SW480 (cell line): ENCODE results near the gene P4HTM.
"Not testable (repeated sequence)": the region's sequence is repeated elsewhere in the genome, so short reads cannot be mapped to it uniquely, and the experiment has no call there.

Experiments used
- DNase-seq: peaks from one replicate; pipeline ENCODE4 v3.0.0-alpha.2; 2016; ENCODE audit warnings: low spot score

P4HTM gene

DNA sequence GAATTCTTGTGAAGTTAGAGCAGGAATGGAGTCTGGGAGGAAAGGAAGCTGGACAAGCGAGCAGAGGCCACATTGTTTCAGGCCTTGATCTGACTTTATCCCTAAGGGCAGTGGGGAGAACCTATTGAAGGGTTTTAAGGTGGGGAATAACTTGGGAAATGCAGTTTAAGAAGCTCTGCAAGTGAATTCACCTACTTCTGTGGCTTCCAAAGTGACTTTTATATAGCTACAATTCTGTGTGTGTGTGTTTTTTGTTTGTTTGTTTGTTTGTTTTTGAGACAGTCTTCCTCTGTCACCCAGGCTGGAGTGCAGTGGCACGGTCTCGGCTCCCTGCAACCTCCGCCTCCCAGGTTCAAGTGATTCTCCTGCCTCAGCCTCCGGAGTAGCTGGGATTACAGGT lies 18.6 kb downstream of the P4HTM start:
- not testable (repeated sequence) for DNase-seq

- DNase-seq: no peak
Observed at GRCh38 chr3:49009396-49009795, 19.4 kb downstream of the P4HTM start.

DNA sequence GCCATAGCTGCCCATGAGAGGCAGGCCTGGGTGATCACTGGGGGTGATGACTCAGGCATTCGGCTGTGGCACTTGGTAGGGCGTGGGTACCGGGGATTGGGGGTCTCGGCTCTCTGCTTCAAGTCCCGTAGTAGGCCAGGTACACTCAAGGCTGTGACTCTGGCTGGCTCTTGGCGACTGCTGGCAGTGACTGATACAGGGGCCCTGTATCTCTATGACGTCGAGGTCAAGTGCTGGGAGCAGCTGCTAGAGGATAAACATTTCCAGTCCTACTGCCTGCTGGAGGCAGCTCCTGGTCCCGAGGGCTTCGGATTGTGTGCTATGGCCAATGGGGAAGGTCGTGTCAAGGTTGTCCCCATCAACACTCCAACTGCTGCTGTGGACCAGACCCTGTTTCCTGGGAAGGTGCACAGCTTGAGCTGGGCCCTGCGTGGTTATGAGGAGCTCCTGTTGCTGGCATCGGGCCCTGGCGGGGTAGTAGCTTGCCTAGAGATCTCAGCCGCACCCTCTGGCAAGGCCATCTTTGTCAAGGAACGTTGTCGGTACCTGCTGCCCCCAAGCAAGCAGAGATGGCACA lies 22.5 kb downstream of the P4HTM start:
- DNase-seq: no peak

DNA sequence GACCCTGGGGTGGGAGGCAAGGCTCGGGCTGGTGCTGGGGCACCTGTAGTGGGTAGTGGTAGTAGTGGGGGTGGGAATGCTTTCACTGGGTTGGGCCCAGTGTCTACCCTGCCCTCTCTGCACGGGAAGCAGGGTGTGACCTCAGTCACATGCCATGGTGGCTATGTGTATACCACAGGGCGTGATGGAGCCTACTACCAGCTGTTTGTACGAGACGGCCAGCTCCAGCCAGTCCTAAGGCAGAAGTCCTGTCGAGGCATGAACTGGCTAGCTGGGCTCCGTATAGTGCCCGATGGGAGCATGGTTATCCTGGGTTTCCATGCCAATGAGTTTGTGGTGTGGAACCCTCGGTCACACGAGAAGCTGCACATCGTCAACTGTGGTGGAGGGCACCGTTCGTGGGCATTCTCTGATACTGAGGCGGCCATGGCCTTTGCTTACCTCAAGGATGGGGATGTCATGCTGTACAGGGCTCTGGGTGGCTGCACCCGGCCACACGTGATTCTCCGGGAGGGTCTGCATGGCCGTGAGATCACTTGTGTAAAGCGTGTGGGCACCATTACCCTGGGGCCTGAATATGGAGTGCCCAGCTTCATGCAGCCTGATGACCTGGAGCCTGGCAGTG lies 23.2 kb downstream of the P4HTM start:
- no peak for DNase-seq

DNA sequence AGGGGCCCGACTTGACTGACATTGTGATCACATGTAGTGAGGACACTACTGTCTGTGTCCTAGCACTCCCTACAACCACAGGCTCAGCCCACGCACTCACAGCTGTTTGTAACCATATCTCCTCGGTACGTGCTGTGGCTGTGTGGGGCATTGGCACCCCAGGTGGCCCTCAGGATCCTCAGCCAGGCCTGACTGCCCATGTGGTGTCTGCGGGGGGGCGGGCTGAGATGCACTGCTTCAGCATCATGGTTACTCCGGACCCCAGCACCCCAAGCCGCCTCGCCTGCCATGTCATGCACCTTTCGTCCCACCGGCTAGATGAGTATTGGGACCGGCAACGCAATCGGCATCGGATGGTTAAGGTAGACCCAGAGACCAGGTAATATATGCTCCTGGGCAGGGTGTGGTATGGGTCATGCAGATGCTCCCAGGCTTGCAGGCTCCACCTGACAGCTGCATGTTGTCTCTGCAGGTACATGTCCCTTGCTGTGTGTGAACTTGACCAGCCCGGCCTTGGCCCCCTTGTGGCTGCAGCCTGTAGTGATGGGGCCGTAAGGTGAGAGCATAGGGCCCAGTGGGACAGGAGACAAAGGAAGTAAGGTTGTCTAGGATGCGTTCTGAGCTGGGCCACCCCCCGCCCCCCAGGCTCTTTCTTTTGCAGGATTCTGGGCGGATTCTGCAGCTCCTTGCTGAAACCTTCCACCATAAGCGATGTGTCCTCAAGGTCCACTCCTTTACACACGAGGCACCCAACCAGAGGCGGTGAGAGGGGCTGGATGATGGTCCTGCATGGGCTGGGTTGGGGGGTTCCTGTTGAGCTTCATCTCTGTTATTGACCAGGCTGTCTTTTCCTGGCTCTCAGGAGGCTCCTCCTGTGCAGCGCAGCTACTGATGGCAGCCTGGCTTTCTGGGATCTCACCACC lies 24.0 kb downstream of the P4HTM start:
- peak; percentile 73 for DNase-seq

DNA sequence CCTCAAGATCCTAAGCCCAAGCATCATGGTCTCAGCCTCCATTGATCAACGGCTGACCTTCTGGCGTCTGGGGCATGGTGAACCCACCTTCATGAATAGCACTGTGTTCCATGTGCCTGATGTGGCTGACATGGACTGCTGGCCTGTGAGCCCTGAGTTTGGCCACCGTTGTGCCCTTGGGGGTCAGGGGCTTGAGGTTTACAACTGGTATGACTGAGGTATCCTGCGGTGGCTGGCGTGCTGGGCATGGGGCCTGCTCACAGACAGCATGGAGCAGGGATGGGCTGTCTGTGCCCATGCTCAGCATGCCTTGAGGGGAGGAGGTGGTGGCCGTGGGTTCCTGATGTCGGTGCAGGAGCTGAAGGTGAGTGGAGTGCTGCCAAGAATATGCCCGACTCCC lies 25.0 kb downstream of the P4HTM start:
- DNase-seq: no peak

- no peak for DNase-seq
Observed at GRCh38 chr3:49015765-49016164, 25.7 kb downstream of the P4HTM start.

DNA sequence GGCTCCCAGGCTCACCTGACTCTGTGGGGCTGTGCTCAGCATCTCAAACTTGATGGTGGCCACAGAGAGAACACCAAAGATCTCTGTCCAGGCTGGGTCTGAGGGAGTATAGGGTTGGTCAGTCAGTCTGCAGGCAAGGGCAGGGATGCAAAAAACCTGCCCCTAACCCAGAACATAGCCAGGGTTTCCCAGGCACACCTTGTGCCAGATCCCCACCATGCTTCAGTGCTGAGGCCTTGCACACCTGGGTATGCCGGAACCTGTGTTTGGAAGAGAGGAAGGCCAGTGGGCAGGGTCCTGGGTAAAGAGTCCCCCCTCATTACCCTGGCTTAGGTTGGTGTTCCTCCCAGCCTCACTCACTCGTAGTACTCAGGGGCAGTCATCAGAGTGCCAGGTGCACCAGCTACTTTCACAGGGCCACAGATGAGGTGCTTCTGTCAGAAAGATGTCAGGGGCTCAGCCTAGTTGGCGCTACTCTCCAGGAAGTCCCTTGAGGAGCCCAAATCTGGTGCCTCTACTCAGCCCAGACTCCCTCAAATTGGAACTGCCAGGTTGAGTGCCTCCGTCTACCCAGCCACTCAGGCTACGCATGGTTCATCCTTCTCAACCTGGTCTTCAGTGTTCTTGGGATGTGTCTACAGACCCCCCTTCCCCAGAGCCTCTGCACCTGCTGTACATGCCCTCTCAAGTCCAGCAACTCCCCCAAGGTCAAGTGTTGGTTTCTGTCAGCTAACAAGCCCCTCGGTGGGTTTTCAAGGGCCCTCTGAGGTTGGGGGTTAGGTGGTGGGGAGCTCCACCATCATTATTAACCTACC lies 26.6 kb downstream of the P4HTM start:
- DNase-seq: no peak

DNA sequence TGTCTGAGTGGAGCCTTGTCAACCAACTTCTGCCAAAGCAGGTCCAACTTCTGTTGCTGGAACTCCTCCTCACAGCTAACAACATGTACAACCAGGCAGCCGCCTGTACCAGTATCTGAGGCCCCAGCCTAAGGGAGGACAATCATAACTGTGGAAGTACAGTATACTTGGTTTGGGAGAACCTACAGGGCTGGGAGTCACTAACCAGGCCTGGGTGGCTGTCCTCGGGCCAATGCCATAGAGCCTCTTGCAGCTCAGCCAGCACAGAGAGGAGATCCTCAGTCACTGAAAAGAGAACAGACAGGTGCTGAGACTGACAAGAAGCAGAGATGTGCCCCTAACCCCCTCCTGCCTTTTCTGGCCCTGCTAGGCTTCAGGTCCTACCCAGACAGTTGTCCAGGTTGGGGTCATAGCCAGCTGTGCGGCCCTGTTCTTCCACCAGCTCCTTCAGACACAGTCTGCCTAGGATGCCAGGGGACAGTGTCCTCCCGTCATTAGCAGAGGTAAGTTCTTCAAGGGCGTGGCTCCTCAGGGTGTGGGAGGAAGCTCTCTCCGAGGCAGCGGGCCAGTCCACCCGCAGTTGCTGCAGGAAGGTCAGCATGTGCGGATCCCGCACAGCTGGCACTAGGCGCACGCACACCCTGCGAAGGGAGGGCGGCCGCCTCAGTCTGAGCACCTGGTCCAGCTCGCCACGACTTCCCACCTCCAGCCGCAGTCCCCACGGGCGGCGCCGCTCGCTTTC lies 27.4 kb downstream of the P4HTM start:
- DNase-seq: peak; percentile 55

GRCh38 chr3:49017971-49018706 lies 28.1 kb downstream of the P4HTM start, which contains the start of gene DALRD3:
Gene DALRD3, minus strand, starts transcription at chr3:49018580. Its CDS starts 16 bp downstream, at chr3:49018564.
- peak; percentile 71 for DNase-seq

GRCh38 chr3:49018707-49019006 lies 28.6 kb downstream of the P4HTM start:
- DNase-seq: no peak

DNA sequence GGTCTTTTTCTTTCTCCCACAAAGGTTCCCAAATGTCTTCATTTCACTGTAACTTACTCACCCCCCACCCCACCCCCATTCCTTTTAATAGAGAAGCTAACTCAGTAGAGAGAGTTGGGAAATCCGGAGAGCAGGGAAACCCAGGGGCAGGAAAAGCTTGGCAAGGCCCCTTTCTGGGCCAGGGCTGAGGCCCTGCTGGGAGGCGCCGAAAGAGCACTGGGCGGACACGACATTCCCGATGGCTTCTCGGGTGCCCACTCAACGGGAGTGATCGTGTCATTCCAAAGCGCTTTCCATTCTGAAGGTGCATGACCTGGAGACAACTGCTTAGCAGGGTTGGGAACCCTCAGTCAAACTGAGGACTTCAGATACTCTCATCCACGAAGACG lies 29.9 kb downstream of the P4HTM start:
- DNase-seq: no peak

DNA sequence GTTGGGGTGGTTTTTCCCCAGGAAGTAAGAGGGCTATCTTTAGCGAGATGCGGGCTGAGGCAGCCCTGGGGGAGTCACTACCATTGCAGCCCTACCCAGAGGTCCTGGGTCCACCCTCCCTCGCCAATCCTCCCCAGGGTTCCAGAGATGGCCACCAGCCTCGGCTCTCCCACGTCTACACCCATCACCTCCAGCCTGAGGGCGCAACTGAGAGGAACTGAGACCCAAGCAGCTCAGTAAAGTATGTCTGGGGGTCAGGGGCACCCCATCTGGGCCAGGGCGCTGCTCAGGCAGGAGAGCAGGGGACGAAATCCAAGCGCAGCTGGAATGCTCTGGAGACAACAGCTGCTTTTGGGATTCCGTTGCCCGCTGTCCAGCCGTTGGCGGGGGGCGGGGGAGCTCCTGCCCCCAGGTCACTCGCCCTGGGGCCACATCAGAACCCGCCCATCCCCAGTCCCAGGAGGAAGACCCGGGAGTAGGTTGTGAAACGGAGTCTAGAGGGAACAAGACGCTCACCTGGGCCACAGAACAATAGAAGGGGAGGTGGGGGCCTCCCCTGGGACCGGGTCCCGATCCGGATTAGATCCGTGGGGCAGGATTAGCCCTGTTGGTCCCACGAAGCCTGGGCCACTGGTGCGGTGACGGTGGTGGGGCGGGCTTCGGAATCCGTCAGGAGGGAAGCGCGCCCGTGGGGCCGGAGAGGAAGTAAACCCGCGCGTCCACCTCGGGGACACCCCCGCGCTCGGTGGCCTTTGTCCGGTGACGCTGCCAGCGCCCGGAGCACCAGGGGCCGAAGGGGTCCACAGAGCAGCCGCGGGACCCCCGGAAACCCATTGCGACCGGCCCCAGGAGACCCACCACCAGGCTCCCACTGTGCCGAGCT lies 30.5 kb downstream of the P4HTM start:
- peak; percentile 52 for DNase-seq

DNA sequence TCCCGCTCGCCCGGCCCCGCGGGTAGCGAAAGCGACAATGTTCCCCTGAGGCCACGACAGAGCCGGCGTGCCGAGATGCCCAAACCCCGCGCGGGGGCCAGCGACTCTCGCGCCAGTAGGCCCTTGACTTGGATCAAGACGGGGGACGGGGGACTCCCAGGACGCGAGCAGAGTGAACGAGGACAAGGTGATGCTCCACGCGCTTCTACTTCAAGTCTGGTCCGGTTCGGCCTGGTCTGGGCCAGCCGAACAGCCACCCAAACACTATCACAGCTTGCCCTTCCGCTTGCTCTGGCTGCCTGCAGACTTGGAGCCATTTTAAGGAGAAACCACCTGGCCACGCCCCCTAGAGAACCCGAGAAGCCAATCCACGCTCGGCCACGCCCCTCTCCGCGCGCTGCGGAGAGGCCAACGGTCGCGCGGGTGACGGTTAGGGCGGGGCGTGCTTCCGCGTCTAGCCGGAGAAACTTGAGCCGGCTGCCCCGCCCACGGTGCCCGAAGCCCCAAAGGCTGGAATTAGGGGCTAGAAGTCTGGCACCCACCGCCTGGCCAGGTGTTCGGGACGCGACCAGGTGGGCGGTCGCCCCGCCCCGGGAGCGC lies 31.3 kb downstream of the P4HTM start:
- peak; percentile 96 for DNase-seq

DNA sequence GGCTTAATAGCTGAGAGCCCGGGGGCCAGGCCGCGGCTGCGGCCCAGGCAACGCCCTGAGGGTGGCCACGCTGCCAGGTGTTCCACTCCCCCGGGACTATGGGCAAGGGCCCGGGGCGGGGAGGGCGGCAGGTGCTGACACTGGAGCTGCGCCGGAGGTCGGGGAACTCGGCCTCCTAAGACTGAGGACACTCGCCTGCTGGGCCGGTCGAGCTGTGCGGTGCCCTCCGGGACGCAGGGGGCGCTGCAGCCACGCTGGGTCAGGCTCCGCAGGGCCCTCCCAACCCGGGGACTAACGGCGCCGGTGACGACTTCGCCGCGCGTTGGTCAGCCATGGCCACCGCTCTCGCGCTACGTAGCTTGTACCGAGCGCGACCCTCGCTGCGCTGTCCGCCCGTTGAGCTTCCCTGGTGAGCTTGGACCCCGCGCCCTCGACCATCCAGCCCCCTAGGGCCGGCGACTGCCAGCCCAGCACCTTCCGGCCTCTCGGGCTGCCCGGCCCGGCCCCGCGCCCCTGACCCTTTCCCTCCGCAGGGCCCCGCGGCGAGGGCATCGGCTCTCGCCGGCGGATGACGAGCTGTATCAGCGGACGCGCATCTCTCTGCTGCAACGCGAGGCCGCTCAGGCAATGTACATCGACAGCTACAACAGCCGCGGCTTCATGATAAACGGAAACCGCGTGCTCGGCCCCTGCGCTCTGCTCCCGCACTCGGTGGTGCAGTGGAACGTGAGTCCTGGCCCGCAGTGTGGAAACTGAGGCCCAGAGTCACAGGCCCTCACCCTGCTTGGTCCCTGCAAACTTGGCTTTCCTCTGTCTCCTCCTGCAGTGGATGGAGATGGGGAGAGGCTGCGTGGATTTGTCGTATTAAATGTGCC lies 32.0 kb downstream of the P4HTM start, which contains the start of gene NDUFAF3:
NDUFAF3 (plus strand) TSS at position 309 of the 875 bp plus-strand sequence; CDS start at position 333, 24 bp downstream.
- DNase-seq: peak; percentile 96

DNA sequence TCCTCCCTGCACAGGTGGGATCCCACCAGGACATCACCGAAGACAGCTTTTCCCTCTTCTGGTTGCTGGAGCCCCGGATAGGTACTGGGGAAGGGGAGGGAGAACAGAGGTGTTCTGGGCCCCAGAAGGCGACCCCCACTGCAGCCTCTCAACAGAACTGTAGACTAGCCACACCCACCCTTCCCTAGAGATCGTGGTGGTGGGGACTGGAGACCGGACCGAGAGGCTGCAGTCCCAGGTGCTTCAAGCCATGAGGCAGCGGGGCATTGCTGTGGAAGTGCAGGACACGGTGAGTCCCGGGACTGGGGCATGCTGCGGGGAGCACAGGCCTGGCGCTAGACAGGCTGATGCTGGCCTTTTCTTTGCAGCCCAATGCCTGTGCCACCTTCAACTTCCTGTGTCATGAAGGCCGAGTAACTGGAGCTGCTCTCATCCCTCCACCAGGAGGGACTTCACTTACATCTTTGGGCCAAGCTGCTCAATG lies 32.7 kb downstream of the P4HTM start:
- DNase-seq: peak; percentile 36

DNA sequence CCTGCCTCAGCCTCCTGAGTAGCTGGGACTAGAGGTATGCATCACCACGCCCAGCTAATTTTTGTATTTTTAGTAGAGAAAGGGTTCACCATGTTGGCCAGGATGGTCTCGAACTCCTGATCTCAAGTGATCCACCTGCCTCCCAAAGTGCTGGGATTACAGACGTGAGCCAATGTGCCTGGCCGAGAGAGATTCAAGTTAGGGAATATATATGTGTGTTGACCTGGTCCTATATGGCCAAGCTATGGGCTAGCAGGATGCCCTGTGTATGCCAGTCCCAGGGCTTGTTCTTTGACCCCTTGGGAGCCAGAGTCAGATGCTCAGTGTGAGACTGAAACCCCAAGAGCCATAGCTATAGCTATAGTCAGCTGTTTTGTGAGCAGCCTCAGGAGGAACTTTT lies 33.7 kb downstream of the P4HTM start:
- DNase-seq: no peak

DNA sequence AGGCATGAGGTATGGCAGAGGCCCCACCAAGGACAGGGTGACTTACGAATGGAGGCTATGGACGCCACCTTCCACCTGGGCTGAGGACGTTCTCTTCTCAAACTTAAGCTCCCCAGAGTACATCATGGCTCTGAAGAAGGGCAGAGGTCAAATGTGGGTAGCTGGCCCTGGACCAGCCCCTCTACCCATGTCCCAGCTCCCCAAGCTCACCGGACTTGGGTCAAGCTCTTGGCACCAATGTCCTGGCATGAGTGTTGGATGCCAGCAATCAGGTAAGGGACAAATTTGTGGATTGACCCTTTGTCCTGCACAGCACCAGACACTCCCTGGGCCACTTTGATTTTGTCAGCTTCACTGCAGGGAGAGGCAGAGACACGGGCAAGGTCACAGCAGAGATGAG lies 34.4 kb downstream of the P4HTM start:
- DNase-seq: no peak
